Mesendoderm (in vitro differentiated cells): ENCODE measurements around the gene FCMR.

ENCODE experiments used
- DNase-seq: peaks from one replicate; pipeline ENCODE4 v3.0.0; 2013
- H2AK5ac ChIP-seq: 2 replicates; pipeline ENCODE4 v1.6.1; 2013; ENCODE audit warnings: low read length, inconsistent platforms
- H2BK120ac ChIP-seq: 2 replicates; pipeline ENCODE4 v1.6.1; 2013; ENCODE audit warnings: low read depth, mild to moderate bottlenecking, low read length, moderate library complexity, mixed read lengths
- H2BK15ac ChIP-seq: replicated peaks from 2 replicates; pipeline ENCODE4 v1.6.1; 2013; ENCODE audit warnings: low read depth, mild to moderate bottlenecking, moderate library complexity
- H2BK5ac ChIP-seq: 2 replicates; pipeline ENCODE4 v1.6.1; 2013; ENCODE audit warnings: low read length, inconsistent platforms
- H3K18ac ChIP-seq: 2 replicates; pipeline ENCODE4 v1.6.1; 2013; ENCODE audit warnings: mild to moderate bottlenecking, low read length, mixed read lengths
- H3K23ac ChIP-seq: one replicate; pipeline ENCODE4 v1.6.1; 2013; ENCODE audit warnings: low read length
- H3K27ac ChIP-seq: 2 replicates; pipeline ENCODE4 v1.5.1; 2013; ENCODE audit warnings: low read depth, mild to moderate bottlenecking, inconsistent platforms, low read length, moderate library complexity
- H3K27me3 ChIP-seq: 2 replicates; pipeline ENCODE4 v1.6.1; 2013; ENCODE audit warnings: low read length, control low read depth, mild to moderate bottlenecking, inconsistent platforms; ENCODE audit not compliant: insufficient read depth, poor library complexity
- H3K36me3 ChIP-seq: 2 replicates; pipeline ENCODE4 v1.6.1; 2013; ENCODE audit warnings: low read length, inconsistent platforms; ENCODE audit not compliant: control insufficient read depth, insufficient read depth
- H3K4ac ChIP-seq: one replicate; pipeline ENCODE4 v1.6.1; 2013; ENCODE audit warnings: low read depth, mild to moderate bottlenecking, low read length, moderate library complexity
- H3K4me1 ChIP-seq: 2 replicates; pipeline ENCODE4 v1.6.1; 2013; ENCODE audit warnings: low read depth, low read length, inconsistent platforms; ENCODE audit not compliant: control insufficient read depth
- H3K4me2 ChIP-seq: 2 replicates; pipeline ENCODE4 v1.6.1; 2013; ENCODE audit warnings: low read length
- H3K4me3 ChIP-seq: 2 replicates; pipeline ENCODE4 v1.5.1; 2013; ENCODE audit warnings: mild to moderate bottlenecking, low read length
- H3K56ac ChIP-seq: one replicate; pipeline ENCODE4 v1.6.1; 2013; ENCODE audit warnings: low read length
- H3K79me1 ChIP-seq: 2 replicates; pipeline ENCODE4 v1.6.1; 2013; ENCODE audit warnings: low read length, inconsistent platforms
- H3K79me2 ChIP-seq: 2 replicates; pipeline ENCODE4 v1.6.1; 2013; ENCODE audit warnings: mild to moderate bottlenecking, low read length; ENCODE audit not compliant: control insufficient read depth, insufficient read depth
- H3K9ac ChIP-seq: 2 replicates; pipeline ENCODE4 v1.6.1; 2013; ENCODE audit warnings: low read length, inconsistent platforms
- H4K5ac ChIP-seq: one replicate; pipeline ENCODE4 v1.6.1; 2013; ENCODE audit warnings: low read length
- H4K8ac ChIP-seq: one replicate; pipeline ENCODE4 v1.6.1; 2013; ENCODE audit warnings: low read depth, mild to moderate bottlenecking, control low read depth, low read length, moderate library complexity
- WGBS: extraction: QIAGEN DNeasy Blood & Tissue Kit; methylation state at CpG from one replicate; pipeline ENCODE4 v1.1.7; 2013; ENCODE audit warnings: low lambda C conversion rate, missing lambda C conversion rate; ENCODE audit not compliant: insufficient coverage; ENCODE audit errors: extremely low coverage; 5-methylcytosine and 5-hydroxymethylcytosine counted together

FCMR gene

GRCh38 chr1:206939841-206940587, 18.3 kb upstream of the FCMR start:
- H3K18ac ChIP-seq: no peak overlapping the region
- no peak overlapping the region for H2BK15ac ChIP-seq
- no peak overlapping the region for H4K5ac ChIP-seq
- H2BK120ac ChIP-seq: no peak overlapping the region
- no peaks in the 10 kb centered on the region for H3K36me3 ChIP-seq
- H3K9ac ChIP-seq: no peak overlapping the region
- no peak overlapping the region for H2BK5ac ChIP-seq
- no peak overlapping the region for H3K56ac ChIP-seq
- no peak overlapping the region for H3K27ac ChIP-seq
- no peak overlapping the region for H3K4ac ChIP-seq
- no peak overlapping the region for H3K4me2 ChIP-seq
- no CpG with 5 or more reads among the region's 9 CpGs for WGBS
- no peaks in the 10 kb centered on the region for H3K27me3 ChIP-seq
- no peak overlapping the region for H2AK5ac ChIP-seq
- no peaks in the 10 kb centered on the region for H3K79me2 ChIP-seq
- H3K23ac ChIP-seq: no peak overlapping the region
- H3K4me1 ChIP-seq: no peaks in the 10 kb centered on the region
- no peaks in the 10 kb centered on the region for H3K79me1 ChIP-seq
- H3K4me3 ChIP-seq: no peak overlapping the region
- DNase-seq: no peak
- no peak overlapping the region for H4K8ac ChIP-seq

DNA sequence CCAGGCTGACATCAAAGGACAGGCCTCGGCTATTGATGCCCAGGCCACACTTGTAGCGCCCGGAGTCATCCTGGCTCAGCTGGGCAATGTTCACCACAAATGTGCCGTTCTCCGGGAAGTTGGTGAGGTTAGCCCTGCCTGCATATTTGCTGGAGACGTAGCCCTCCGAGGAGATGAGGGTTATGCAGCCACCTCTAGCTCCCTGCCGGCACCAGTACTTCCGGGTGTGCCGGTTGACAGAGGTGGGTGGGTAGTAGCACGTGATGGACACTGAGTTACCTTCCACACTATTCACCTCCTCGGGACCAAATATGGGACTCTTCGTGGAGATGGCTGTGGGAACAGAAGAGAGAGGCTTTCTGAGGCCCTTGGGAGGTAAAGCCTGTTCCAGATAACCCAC, 17.4 kb upstream of the FCMR start:
- H4K5ac ChIP-seq: no peak overlapping the region
- H2BK5ac ChIP-seq: no peak overlapping the region
- H3K36me3 ChIP-seq: no peaks in the 10 kb centered on the region
- no CpG with 5 or more reads among the region's 13 CpGs for WGBS
- H2BK15ac ChIP-seq: no peak overlapping the region
- no peak overlapping the region for H3K9ac ChIP-seq
- H3K23ac ChIP-seq: no peak overlapping the region
- no peaks in the 10 kb centered on the region for H3K27me3 ChIP-seq
- H3K79me1 ChIP-seq: no peaks in the 10 kb centered on the region
- H2AK5ac ChIP-seq: no peak overlapping the region
- no peak overlapping the region for H3K18ac ChIP-seq
- H4K8ac ChIP-seq: no peak overlapping the region
- no peak overlapping the region for H2BK120ac ChIP-seq
- H3K4me1 ChIP-seq: no peaks in the 10 kb centered on the region
- no peak overlapping the region for H3K4me3 ChIP-seq
- no peak for DNase-seq
- no peak overlapping the region for H3K4ac ChIP-seq
- no peaks in the 10 kb centered on the region for H3K79me2 ChIP-seq
- H3K4me2 ChIP-seq: no peak overlapping the region
- no peak overlapping the region for H3K56ac ChIP-seq
- H3K27ac ChIP-seq: no peak overlapping the region

- Histone ChIP-seq H3K23ac (no peak overlapping the region), H3K4me3 (no peak overlapping the region), H3K4me1 (no peaks in the 10 kb centered on the region), H3K36me3 (no peaks in the 10 kb centered on the region), H2BK120ac (no peak overlapping the region), H4K8ac (no peak overlapping the region), H3K27me3 (no peaks in the 10 kb centered on the region), H3K4ac (no peak overlapping the region), H3K9ac (no peak overlapping the region), H2BK5ac (no peak overlapping the region), H3K79me1 (no peaks in the 10 kb centered on the region), H3K4me2 (no peak overlapping the region), H4K5ac (no peak overlapping the region), H3K79me2 (no peaks in the 10 kb centered on the region), H3K56ac (no peak overlapping the region), H3K18ac (no peak overlapping the region), H2AK5ac (no peak overlapping the region), H3K27ac (no peak overlapping the region), H2BK15ac (no peak overlapping the region)
- DNase-seq: no peak
- no CpG with 5 or more reads among the region's 6 CpGs for WGBS
Observed at GRCh38 chr1:206937425-206937824, 15.7 kb upstream of the FCMR start.

- H4K8ac ChIP-seq: no peak overlapping the region
- no peak overlapping the region for H2AK5ac ChIP-seq
- H3K18ac ChIP-seq: no peak overlapping the region
- no peak overlapping the region for H3K4me3 ChIP-seq
- H4K5ac ChIP-seq: no peak overlapping the region
- no peak overlapping the region for H3K9ac ChIP-seq
- H3K4me1 ChIP-seq: no peaks in the 10 kb centered on the region
- peak; percentile 87 for DNase-seq
- no CpG with 5 or more reads among the region's 19 CpGs for WGBS
- no peak overlapping the region for H2BK5ac ChIP-seq
- no peak overlapping the region for H3K23ac ChIP-seq
- no peak overlapping the region for H2BK120ac ChIP-seq
- no peaks in the 10 kb centered on the region for H3K27me3 ChIP-seq
- H3K36me3 ChIP-seq: no peaks in the 10 kb centered on the region
- no peak overlapping the region for H2BK15ac ChIP-seq
- H3K4ac ChIP-seq: no peak overlapping the region
- no peak overlapping the region for H3K4me2 ChIP-seq
- H3K27ac ChIP-seq: no peak overlapping the region
- no peaks in the 10 kb centered on the region for H3K79me2 ChIP-seq
- no peaks in the 10 kb centered on the region for H3K79me1 ChIP-seq
- no peak overlapping the region for H3K56ac ChIP-seq
Observed at GRCh38 chr1:206935491-206936067, 13.8 kb upstream of the FCMR start.

- no peak overlapping the region for H3K4me2 ChIP-seq
- H3K79me1 ChIP-seq: no peaks in the 10 kb centered on the region
- H3K4me3 ChIP-seq: no peak overlapping the region
- no peaks in the 10 kb centered on the region for H3K4me1 ChIP-seq
- H3K18ac ChIP-seq: no peak overlapping the region
- H2BK5ac ChIP-seq: no peak overlapping the region
- no peak overlapping the region for H3K56ac ChIP-seq
- no peaks in the 10 kb centered on the region for H3K79me2 ChIP-seq
- peak; percentile 63 for DNase-seq
- no peak overlapping the region for H3K9ac ChIP-seq
- H2BK15ac ChIP-seq: no peak overlapping the region
- H3K4ac ChIP-seq: no peak overlapping the region
- no peak overlapping the region for H4K5ac ChIP-seq
- H3K27me3 ChIP-seq: no peaks in the 10 kb centered on the region
- H2BK120ac ChIP-seq: no peak overlapping the region
- no peak overlapping the region for H2AK5ac ChIP-seq
- no CpG with 5 or more reads among the region's 8 CpGs for WGBS
- no peak overlapping the region for H4K8ac ChIP-seq
- H3K23ac ChIP-seq: no peak overlapping the region
- no peak overlapping the region for H3K27ac ChIP-seq
- H3K36me3 ChIP-seq: no peaks in the 10 kb centered on the region
Observed at GRCh38 chr1:206933333-206933945, 11.7 kb upstream of the FCMR start.
